GM23248 (cell line): ENCODE results near the gene PID1. TPM values are rescaled to one million over a fixed set of nuclear protein-coding genes. Genes with fewer than 3 reads are reported as not detected.

Source experiments
- DNase-seq: peaks from one replicate; pipeline ENCODE4 v3.0.0-alpha.2; 2015
- H2AFZ ChIP-seq: fragments of 200-600 bp; sonication (generic); 2 replicates; pipeline ENCODE4 v1.6.1; 2016; ENCODE audit warnings: antibody characterized with exemption
- H3F3A ChIP-seq: fragments of 200-600 bp; sonication (generic); 2 replicates; pipeline ENCODE4 v1.6.1; 2016; ENCODE audit warnings: mild to moderate bottlenecking, antibody characterized with exemption, mixed run types; ENCODE audit not compliant: insufficient read depth
- H3K27ac ChIP-seq: fragments of 200-600 bp; sonication (generic); 2 replicates; pipeline ENCODE4 v1.5.1; 2016; ENCODE audit warnings: mild to moderate bottlenecking
- H3K27me3 ChIP-seq: fragments of 200-600 bp; sonication (generic); replicated peaks from 2 replicates; pipeline ENCODE4 v1.6.1; 2016; ENCODE audit warnings: mild to moderate bottlenecking; ENCODE audit not compliant: insufficient read depth
- H3K36me3 ChIP-seq: fragments of 200-600 bp; sonication (generic); 2 replicates; pipeline ENCODE4 v1.6.1; 2016; ENCODE audit warnings: low read depth, mild to moderate bottlenecking
- H3K4me1 ChIP-seq: fragments of 200-600 bp; sonication (generic); 2 replicates; pipeline ENCODE4 v1.6.1; 2016; ENCODE audit warnings: mild to moderate bottlenecking; ENCODE audit not compliant: insufficient read depth
- H3K4me2 ChIP-seq: fragments of 200-600 bp; sonication (generic); one replicate; pipeline ENCODE4 v1.6.1; 2016; ENCODE audit warnings: mild to moderate bottlenecking; ENCODE audit not compliant: unreplicated experiment
- H3K4me3 ChIP-seq: fragments of 200-600 bp; sonication (generic); 2 replicates; pipeline ENCODE4 v1.5.1; 2016; ENCODE audit warnings: mild to moderate bottlenecking
- H3K79me2 ChIP-seq: fragments of 200-600 bp; sonication (generic); 2 replicates; pipeline ENCODE4 v1.6.1; 2016; ENCODE audit warnings: mild to moderate bottlenecking; ENCODE audit not compliant: insufficient read depth
- H3K9ac ChIP-seq: fragments of 200-600 bp; sonication (generic); 2 replicates; pipeline ENCODE4 v1.6.1; 2016; ENCODE audit warnings: mild to moderate bottlenecking
- H3K9me2 ChIP-seq: fragments of 200-600 bp; sonication (generic); 2 replicates; pipeline ENCODE4 v1.6.1; 2016; ENCODE audit warnings: mixed run types, mild to moderate bottlenecking, moderate library complexity; ENCODE audit not compliant: insufficient read depth
- H3K9me3 ChIP-seq: fragments of 200-600 bp; sonication (generic); one replicate; pipeline ENCODE4 v1.6.1; 2017; ENCODE audit warnings: low read depth
- H4K20me1 ChIP-seq: fragments of 200-600 bp; sonication (generic); 2 replicates; pipeline ENCODE4 v1.6.0; 2016; ENCODE audit not compliant: insufficient read depth
- EZH2 ChIP-seq: fragments of 200-600 bp; sonication (generic); IDR thresholded peaks from 2 replicates; pipeline ENCODE4 v1.6.1; 2018; ENCODE audit warnings: antibody characterized with exemption, mild to moderate bottlenecking; ENCODE audit not compliant: insufficient read depth, poor library complexity, severe bottlenecking
- EZH2phosphoT487 ChIP-seq: fragments of 200-600 bp; sonication (generic); IDR thresholded peaks from 2 replicates; pipeline ENCODE4 v1.6.1; 2018; ENCODE audit warnings: antibody characterized with exemption, moderate library complexity, mild to moderate bottlenecking, low read depth; ENCODE audit not compliant: insufficient read depth
- WGBS, 2 experiments: methylation state at CpG; one replicate each; pipeline ENCODE4 v1.1.6; 2015 to 2017; ENCODE audit warnings: low lambda C conversion rate in 2 of 2, low coverage in 1 of 2; ENCODE audit errors: missing lambda C conversion rate in 2 of 2; 5-methylcytosine and 5-hydroxymethylcytosine counted together
- in situ Hi-C: fragments of 300-500 bp; cut with MboI; formaldehyde crosslinking; loops from 2 replicates; pipeline ENCODE4 v1.15.0; 2020
- polyA plus RNA-seq: library from polyadenylated mRNA; unstranded; fragments of >200 nt; fragmentation: Nextera tagmentation; extraction: Ambion mirVana; gene quantifications from 2 replicates; pipeline ENCODE4 v1.2.1, GENCODE V29; 2016
- total RNA-seq: library from RNA; depleted of rRNA; stranded (reverse); fragments of >200 nt; shearing (Covaris generic); gene quantifications from 2 replicates; pipeline ENCODE4 v1.2.3, GENCODE V29; 2014

PID1 gene
- total and polyA plus RNA-seq, 2 experiments from 2014 or later = 5.9 to 8.6 TPM

GRCh38 chr2:229025653-229026052 is 245.4 kb downstream of the PID1 start:
- TF ChIP-seq EZH2 = no peak
- Histone ChIP-seq H4K20me1 (no peaks in the 10 kb centered on the region), H3K9me3 (no peaks in the 10 kb centered on the region), H3K27me3 (no peaks in the 10 kb centered on the region), H3K4me1 (no peaks in the 10 kb centered on the region), H3F3A (no peaks in the 10 kb centered on the region), H3K79me2 (no peaks in the 10 kb centered on the region), H3K4me3 (no peak overlapping the region), H3K27ac (no peak overlapping the region), H3K9me2 (no peaks in the 10 kb centered on the region), H3K9ac (no peak overlapping the region), H3K4me2 (no peak overlapping the region), H3K36me3 (no peaks in the 10 kb centered on the region), H2AFZ (no peak overlapping the region)
- WGBS, 2 experiments = 93% methylated on average over 20 of the region's 20 CpGs
- in situ Hi-C loops = no loop called here
- no peak for DNase-seq

GRCh38 chr2:229022652-229023051 is 248.4 kb downstream of the PID1 start:
- no peak overlapping the region for H2AFZ ChIP-seq
- WGBS, 2 experiments = 92 to 95% methylated on average over 1 of the region's 1 CpG
- no peaks in the 10 kb centered on the region for H3K36me3 ChIP-seq
- no peak overlapping the region for H3K4me2 ChIP-seq
- no peaks in the 10 kb centered on the region for H3K79me2 ChIP-seq
- H3F3A ChIP-seq = no peaks in the 10 kb centered on the region
- TF ChIP-seq EZH2 (no peak), EZH2phosphoT487 (no peak)
- H3K9ac ChIP-seq = no peak overlapping the region
- in situ Hi-C loops = no loop called here
- H3K4me1 ChIP-seq = no peaks in the 10 kb centered on the region
- no peaks in the 10 kb centered on the region for H3K9me2 ChIP-seq
- H3K4me3 ChIP-seq = no peak overlapping the region
- H3K27ac ChIP-seq = no peak overlapping the region
- no peaks in the 10 kb centered on the region for H3K27me3 ChIP-seq
- H3K9me3 ChIP-seq = no peaks in the 10 kb centered on the region
- no peaks in the 10 kb centered on the region for H4K20me1 ChIP-seq
- no peak for DNase-seq

GRCh38 chr2:229022071-229022470 is 249.0 kb downstream of the PID1 start:
- no peaks in the 10 kb centered on the region for H4K20me1 ChIP-seq
- H3K9me3 ChIP-seq = no peaks in the 10 kb centered on the region
- no peaks in the 10 kb centered on the region for H3F3A ChIP-seq
- no peaks in the 10 kb centered on the region for H3K27me3 ChIP-seq
- no peaks in the 10 kb centered on the region for H3K36me3 ChIP-seq
- H2AFZ ChIP-seq = no peak overlapping the region
- TF ChIP-seq EZH2 = no peak
- TF ChIP-seq EZH2phosphoT487 = no peak
- in situ Hi-C loops = no loop called here
- no peaks in the 10 kb centered on the region for H3K9me2 ChIP-seq
- no peaks in the 10 kb centered on the region for H3K79me2 ChIP-seq
- H3K9ac ChIP-seq = no peak overlapping the region
- no peak overlapping the region for H3K27ac ChIP-seq
- no peaks in the 10 kb centered on the region for H3K4me1 ChIP-seq
- no peak overlapping the region for H3K4me3 ChIP-seq
- no peak overlapping the region for H3K4me2 ChIP-seq
- no peak for DNase-seq
- WGBS, 2 experiments = 71 to 73% methylated on average over 5 of the region's 5 CpGs

GRCh38 chr2:229009816-229010215 is 261.3 kb downstream of the PID1 start:
- Histone ChIP-seq H3K9ac (no peak overlapping the region), H3K4me3 (no peak overlapping the region), H3K9me3 (no peaks in the 10 kb centered on the region), H3K79me2 (no peaks in the 10 kb centered on the region), H3K4me1 (no peaks in the 10 kb centered on the region), H3K36me3 (no peaks in the 10 kb centered on the region), H2AFZ (no peak overlapping the region), H3K27me3 (no peaks in the 10 kb centered on the region), H3K4me2 (no peak overlapping the region), H4K20me1 (no peaks in the 10 kb centered on the region), H3K27ac (no peak overlapping the region), H3K9me2 (no peaks in the 10 kb centered on the region), H3F3A (no peaks in the 10 kb centered on the region)
- TF ChIP-seq EZH2 (no peak), EZH2phosphoT487 (no peak)
- DNase-seq = no peak
- in situ Hi-C loops = no loop called here
- WGBS, 2 experiments = 67 to 70% methylated on average over 1 of the region's 1 CpG

- DNase-seq = peak; percentile 21
- Histone ChIP-seq H3K4me2 (no peak overlapping the region), H3K27me3 (no peaks in the 10 kb centered on the region), H2AFZ (no peak overlapping the region), H3K27ac (no peak overlapping the region), H3K4me3 (no peak overlapping the region), H3K4me1 (no peaks in the 10 kb centered on the region), H3F3A (no peaks in the 10 kb centered on the region), H3K9me3 (no peaks in the 10 kb centered on the region), H3K36me3 (no peaks in the 10 kb centered on the region), H3K9me2 (no peaks in the 10 kb centered on the region), H4K20me1 (no peaks in the 10 kb centered on the region), H3K79me2 (no peaks in the 10 kb centered on the region), H3K9ac (no peak overlapping the region)
- no peak for TF ChIP-seq EZH2
- no peak for TF ChIP-seq EZH2phosphoT487
- in situ Hi-C loops = no loop called here
- 2 to 4% methylated on average over 2 of the region's 2 CpGs for WGBS, 2 experiments
Observed at GRCh38 chr2:229003256-229003655, 267.8 kb downstream of the PID1 start.
